HEK293T (cell line): Measurements from ENCODE around the gene TMEM62.

Experiments
- BHLHE40 ChIP-seq: fragments of 450-650 bp; IDR thresholded peaks from 2 replicates; pipeline ENCODE4 v1.6.1; 2016; ENCODE audit warnings: mild to moderate bottlenecking, moderate library complexity, borderline replicate concordance
- CTBP1 ChIP-seq: fragments of 450-650 bp; IDR thresholded peaks from 2 replicates; pipeline ENCODE4 v1.6.1; 2016; ENCODE audit warnings: borderline replicate concordance
- ELF4 ChIP-seq: fragments of 450-650 bp; IDR thresholded peaks from 2 replicates; pipeline ENCODE4 v1.6.1; 2017; ENCODE audit warnings: antibody characterized with exemption
- FOXK2 ChIP-seq: fragments of 450-650 bp; IDR thresholded peaks from 2 replicates; pipeline ENCODE4 v1.6.1; 2016; ENCODE audit warnings: mild to moderate bottlenecking
- HDGF ChIP-seq: fragments of 450-650 bp; IDR thresholded peaks from 2 replicates; pipeline ENCODE4 v1.6.1; 2017; ENCODE audit warnings: antibody characterized with exemption, borderline replicate concordance
- LEF1 ChIP-seq: fragments of 450-650 bp; IDR thresholded peaks from 2 replicates; pipeline ENCODE4 v1.6.1; 2017; ENCODE audit warnings: mild to moderate bottlenecking, borderline replicate concordance
- SP1 ChIP-seq: fragments of 450-650 bp; IDR thresholded peaks from 2 replicates; pipeline ENCODE4 v1.6.1; 2017
- SUZ12 ChIP-seq: fragments of 450-650 bp; IDR thresholded peaks from 2 replicates; pipeline ENCODE4 v1.6.1; 2016; ENCODE audit warnings: mild to moderate bottlenecking
- TARDBP ChIP-seq: fragments of 450-650 bp; IDR thresholded peaks from 2 replicates; pipeline ENCODE4 v1.6.1; 2016

GRCh38 chr15:43105778-43106485 is 27.5 kb upstream of the TMEM62 start, which contains the start of gene UBR1:
- TF ChIP-seq CTBP1 (no peak), LEF1 (no peak), SP1 (no peak), HDGF (no peak), ELF4 (peak; percentile 68; the same call in 1 of the 2 replicates), TARDBP (no peak), BHLHE40 (no peak), FOXK2 (no peak), SUZ12 (no peak)
